K562 (cell line): Measurements from ENCODE around the gene NEDD4L. TPM values are rescaled to one million over a fixed set of nuclear protein-coding genes. Genes with fewer than 3 reads are reported as not detected.

Experiments
- CBX3 ChIP-seq, 2 experiments: IDR thresholded peaks; 1 replicate in 1 of 2; 2 replicates in 1 of 2; pipeline ENCODE4 v1.6.1; 2012; ENCODE audit warnings: inconsistent platforms in 2 of 2, low read length in 2 of 2, borderline replicate concordance in 1 of 2, control low read depth in 1 of 2
- CBX5 ChIP-seq: IDR thresholded peaks from 2 replicates; pipeline ENCODE4 v1.6.1; 2014; ENCODE audit warnings: low read depth, borderline replicate concordance
- CCNT2 ChIP-seq: IDR thresholded peaks from 2 replicates; pipeline ENCODE4 v1.6.1; 2011; ENCODE audit warnings: borderline replicate concordance, low read depth, mild to moderate bottlenecking, moderate library complexity, mixed read lengths, low read length; ENCODE audit not compliant: insufficient read length; ENCODE audit errors: extremely low read depth
- E2F3 ChIP-seq: fragments of 250-450 bp; sonication (Bioruptor Pico); IDR thresholded peaks from 2 replicates; pipeline ENCODE4 v1.4.0; 2020; ENCODE audit warnings: mild to moderate bottlenecking
- HOMEZ ChIP-seq: fragments of 250-450 bp; sonication (Bioruptor Pico); IDR thresholded peaks from 2 replicates; pipeline ENCODE4 v1.4.0; 2020; ENCODE audit warnings: mild to moderate bottlenecking, moderate library complexity
- MCM5 ChIP-seq: fragments of 450-650 bp; IDR thresholded peaks from 2 replicates; pipeline ENCODE4 v1.6.1; 2016; ENCODE audit warnings: low read depth
- NELFE ChIP-seq: IDR thresholded peaks from 2 replicates; pipeline ENCODE4 v1.6.1; 2011; ENCODE audit warnings: mild to moderate bottlenecking; ENCODE audit not compliant: insufficient read depth, insufficient read length
- POLR2G ChIP-seq: fragments of 200-400 bp; formaldehyde crosslinking; IDR thresholded peaks from 2 replicates; pipeline ENCODE4 v1.6.1; 2017; ENCODE audit warnings: low read depth, mild to moderate bottlenecking, antibody characterized with exemption, low read length, moderate library complexity
- POU5F1 ChIP-seq: fragments of 150-350 bp; IDR thresholded peaks from 2 replicates; pipeline ENCODE4 v1.6.1; 2014; ENCODE audit warnings: borderline replicate concordance, low read length, low read depth, mild to moderate bottlenecking; ENCODE audit not compliant: partially characterized antibody
- RB1 ChIP-seq: fragments of 450-650 bp; IDR thresholded peaks from 2 replicates; pipeline ENCODE4 v1.6.1; 2017; ENCODE audit warnings: low read depth, mild to moderate bottlenecking
- RHOXF2B ChIP-seq: fragments of 250-450 bp; sonication (Bioruptor Pico); conservative IDR thresholded peaks from 2 replicates; pipeline ENCODE4 v1.5.1; 2021
- SAFB ChIP-seq: fragments of 200-400 bp; formaldehyde crosslinking; IDR thresholded peaks from 2 replicates; pipeline ENCODE4 v1.6.1; 2017; ENCODE audit warnings: low read depth, low read length, borderline replicate concordance
- SIRT6 ChIP-seq: IDR thresholded peaks from one replicate; pipeline ENCODE4 v1.6.1; 2012; ENCODE audit warnings: low read depth, mild to moderate bottlenecking, control low read depth, inconsistent platforms, low read length, moderate library complexity
- SMAD4 ChIP-seq: fragments of 250-450 bp; sonication (Bioruptor Pico); conservative IDR thresholded peaks from 2 replicates; pipeline ENCODE4 v1.8.0; 2021; ENCODE audit warnings: inconsistent platforms, mild to moderate bottlenecking, moderate library complexity
- SMARCE1 ChIP-seq: fragments of 450-650 bp; IDR thresholded peaks from 2 replicates; pipeline ENCODE4 v1.7.1; 2016; ENCODE audit warnings: mild to moderate bottlenecking
- SREBF1 ChIP-seq: fragments of 150-350 bp; IDR thresholded peaks from 2 replicates; pipeline ENCODE4 v1.6.1; 2014; ENCODE audit warnings: antibody characterized with exemption, low read depth, low read length, borderline replicate concordance
- SRSF9 ChIP-seq: fragments of 200-400 bp; formaldehyde crosslinking; IDR thresholded peaks from 2 replicates; pipeline ENCODE4 v1.6.1; 2017; ENCODE audit warnings: low read depth, low read length, borderline replicate concordance
- TEAD1 ChIP-seq, 2 experiments: fragments of 450-650 bp in 1 of 2; sonication (generic) in 1 of 2; formaldehyde crosslinking; IDR thresholded peaks; 2 replicates each; pipeline versions ENCODE4 v1.4.0 to v1.8.0; 2020 to 2022; ENCODE audit warnings: mild to moderate bottlenecking in 2 of 2, missing genetic modification reagents in 1 of 2
- TSC22D4 ChIP-seq: fragments of 450-650 bp; IDR thresholded peaks from 2 replicates; pipeline ENCODE4 v1.6.1; 2016; ENCODE audit warnings: missing genetic modification characterization, missing biosample characterization, control low read depth
- ZNF311 ChIP-seq: fragments of 250-450 bp; sonication (Bioruptor Pico); IDR thresholded peaks from 2 replicates; pipeline ENCODE4 v1.4.0; 2020; ENCODE audit warnings: mild to moderate bottlenecking, moderate library complexity
- ZNF583 ChIP-seq: fragments of 250-450 bp; sonication (Bioruptor Pico); IDR thresholded peaks from 2 replicates; pipeline ENCODE4 v1.4.0; 2020
- ZNF668 ChIP-seq: fragments of 250-450 bp; sonication (Bioruptor Pico); IDR thresholded peaks from 2 replicates; pipeline ENCODE4 v1.8.0; 2022; ENCODE audit warnings: mild to moderate bottlenecking, inconsistent platforms
- polyA plus RNA-seq, 8 experiments: library from polyadenylated mRNA; depleted of rRNA in 4 of 8; stranded (reverse) in 5 of 8; unstranded in 3 of 8; fragments of >200 nt; fragmentation: Nextera tagmentation in 2 of 8; fragmentation: Illumina TruSeq in 1 of 8; extraction: Ambion mirVana in 2 of 8; extraction: Trizol in 1 of 8; gene quantifications; 2 replicates each; pipeline versions ENCODE4 v1.2.1 to v1.2.3, GENCODE V29; 2011 to 2014; ENCODE audit warnings: inconsistent platforms in 1 of 8, missing spikeins in 1 of 8
- total RNA-seq, 7 experiments: library from RNA; depleted of rRNA in 6 of 7; stranded (reverse); fragments of >200 nt in 6 of 7; fragmentation: Illumina TruSeq in 2 of 7; extraction: Trizol in 2 of 7; gene quantifications; 2 replicates each; pipeline versions ENCODE4 v1.2.1 to v1.2.3, GENCODE V29; 2011 to 2021; ENCODE audit warnings: low replicate concordance in 1 of 7
- TF ChIP-seq, protein P1 (sequence below), 2 experiments: fragments of 150-350 bp in 1 of 2; IDR thresholded peaks; 2 replicates each; pipeline ENCODE4 v1.6.1; 2012 to 2016; ENCODE audit warnings: low read depth in 2 of 2, low read length in 2 of 2, mild to moderate bottlenecking in 1 of 2, moderate library complexity in 1 of 2
- TF ChIP-seq, protein P2 (sequence below): sonication (generic); formaldehyde crosslinking; IDR thresholded peaks from 2 replicates; pipeline ENCODE4 v1.8.0; 2022; ENCODE audit warnings: missing genetic modification reagents, mild to moderate bottlenecking, moderate library complexity, borderline replicate concordance

The NEDD4L gene
- total and polyA plus RNA-seq, 9 of the 15 experiments (the other 6 are each of a cell fraction or from before 2014, with no cell fraction given), result 8.1 to 33.4 (median 19.9) TPM

GRCh38 chr18:58258692-58259342 lies 214.8 kb downstream of the NEDD4L start (continued):
- TF ChIP-seq SMARCE1, result no peak; the same call in 1 of the 2 replicates
- no peak for TF ChIP-seq RHOXF2B (CRISPR knock-in tag)
- TF ChIP-seq, protein P1, sequence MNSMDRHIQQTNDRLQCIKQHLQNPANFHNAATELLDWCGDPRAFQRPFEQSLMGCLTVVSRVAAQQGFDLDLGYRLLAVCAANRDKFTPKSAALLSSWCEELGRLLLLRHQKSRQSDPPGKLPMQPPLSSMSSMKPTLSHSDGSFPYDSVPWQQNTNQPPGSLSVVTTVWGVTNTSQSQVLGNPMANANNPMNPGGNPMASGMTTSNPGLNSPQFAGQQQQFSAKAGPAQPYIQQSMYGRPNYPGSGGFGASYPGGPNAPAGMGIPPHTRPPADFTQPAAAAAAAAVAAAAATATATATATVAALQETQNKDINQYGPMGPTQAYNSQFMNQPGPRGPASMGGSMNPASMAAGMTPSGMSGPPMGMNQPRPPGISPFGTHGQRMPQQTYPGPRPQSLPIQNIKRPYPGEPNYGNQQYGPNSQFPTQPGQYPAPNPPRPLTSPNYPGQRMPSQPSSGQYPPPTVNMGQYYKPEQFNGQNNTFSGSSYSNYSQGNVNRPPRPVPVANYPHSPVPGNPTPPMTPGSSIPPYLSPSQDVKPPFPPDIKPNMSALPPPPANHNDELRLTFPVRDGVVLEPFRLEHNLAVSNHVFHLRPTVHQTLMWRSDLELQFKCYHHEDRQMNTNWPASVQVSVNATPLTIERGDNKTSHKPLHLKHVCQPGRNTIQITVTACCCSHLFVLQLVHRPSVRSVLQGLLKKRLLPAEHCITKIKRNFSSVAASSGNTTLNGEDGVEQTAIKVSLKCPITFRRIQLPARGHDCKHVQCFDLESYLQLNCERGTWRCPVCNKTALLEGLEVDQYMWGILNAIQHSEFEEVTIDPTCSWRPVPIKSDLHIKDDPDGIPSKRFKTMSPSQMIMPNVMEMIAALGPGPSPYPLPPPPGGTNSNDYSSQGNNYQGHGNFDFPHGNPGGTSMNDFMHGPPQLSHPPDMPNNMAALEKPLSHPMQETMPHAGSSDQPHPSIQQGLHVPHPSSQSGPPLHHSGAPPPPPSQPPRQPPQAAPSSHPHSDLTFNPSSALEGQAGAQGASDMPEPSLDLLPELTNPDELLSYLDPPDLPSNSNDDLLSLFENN (IDR thresholded peaks at IDR 0.05; ENCODE audit: low read depth in 2 of 2, low read length in 2 of 2), result no peak
- TF ChIP-seq SRSF9, result no peak
- TF ChIP-seq POLR2G, result no peak
- no peak for TF ChIP-seq CBX5
- TF ChIP-seq CCNT2, result no peak
- TF ChIP-seq POU5F1, result no peak
- TF ChIP-seq MCM5, result no peak
- no peak for TF ChIP-seq RB1
- TF ChIP-seq TEAD1 (CRISPR knock-in tag; IDR thresholded peaks at IDR 0.05), result no peak
- TF ChIP-seq NELFE, result no peak
- no peak for TF ChIP-seq E2F3 (CRISPR knock-in tag)
- TF ChIP-seq SIRT6, result no peak
- TF ChIP-seq SREBF1, result no peak
- no peak for TF ChIP-seq ZNF668 (CRISPR knock-in tag)
- peak; percentile 48 for TF ChIP-seq SMAD4
- no peak for TF ChIP-seq SAFB
- TF ChIP-seq CBX3 (IDR thresholded peaks at IDR 0.05; ENCODE audit: borderline replicate concordance in 1 of 2, low read length in 2 of 2), result no peak
- no peak for TF ChIP-seq HOMEZ (CRISPR knock-in tag)
- no peak for TF ChIP-seq ZNF311 (CRISPR knock-in tag)
- TF ChIP-seq ZNF583 (CRISPR knock-in tag), result no peak
- TF ChIP-seq, protein P2, sequence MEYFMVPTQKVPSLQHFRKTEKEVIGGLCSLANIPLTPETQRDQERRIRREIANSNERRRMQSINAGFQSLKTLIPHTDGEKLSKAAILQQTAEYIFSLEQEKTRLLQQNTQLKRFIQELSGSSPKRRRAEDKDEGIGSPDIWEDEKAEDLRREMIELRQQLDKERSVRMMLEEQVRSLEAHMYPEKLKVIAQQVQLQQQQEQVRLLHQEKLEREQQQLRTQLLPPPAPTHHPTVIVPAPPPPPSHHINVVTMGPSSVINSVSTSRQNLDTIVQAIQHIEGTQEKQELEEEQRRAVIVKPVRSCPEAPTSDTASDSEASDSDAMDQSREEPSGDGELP (CRISPR knock-in tag), result no peak
- TF ChIP-seq TSC22D4 (tag), result no peak
